Astrocyte of the cerebellum (primary cell): ENCODE measurements around the gene OXSR1.
"Not testable (repeated sequence)": the region's sequence is repeated elsewhere in the genome, so short reads cannot be mapped to it uniquely, and the experiment has no call there.

Experiments used
- DNase-seq: peaks from one replicate; pipeline ENCODE4 v3.0.0-alpha.2; 2011; ENCODE audit warnings: low read depth
- H3K4me3 ChIP-seq: 2 replicates; pipeline ENCODE4 v1.5.1; 2011; ENCODE audit warnings: mild to moderate bottlenecking, low read depth, low read length, moderate library complexity
- in situ Hi-C: cut with HindIII; loops from 2 replicates; pipeline ENCODE4 v1.10.0; 2017; ENCODE audit warnings: low sequenced_read_pairs
- TF ChIP-seq, protein P1 (sequence below): IDR thresholded peaks from 2 replicates; pipeline ENCODE4 v1.5.1; 2012; ENCODE audit warnings: low read length, low read depth, moderate library complexity, mild to moderate bottlenecking; ENCODE audit errors: missing control alignments

Gene OXSR1

DNA sequence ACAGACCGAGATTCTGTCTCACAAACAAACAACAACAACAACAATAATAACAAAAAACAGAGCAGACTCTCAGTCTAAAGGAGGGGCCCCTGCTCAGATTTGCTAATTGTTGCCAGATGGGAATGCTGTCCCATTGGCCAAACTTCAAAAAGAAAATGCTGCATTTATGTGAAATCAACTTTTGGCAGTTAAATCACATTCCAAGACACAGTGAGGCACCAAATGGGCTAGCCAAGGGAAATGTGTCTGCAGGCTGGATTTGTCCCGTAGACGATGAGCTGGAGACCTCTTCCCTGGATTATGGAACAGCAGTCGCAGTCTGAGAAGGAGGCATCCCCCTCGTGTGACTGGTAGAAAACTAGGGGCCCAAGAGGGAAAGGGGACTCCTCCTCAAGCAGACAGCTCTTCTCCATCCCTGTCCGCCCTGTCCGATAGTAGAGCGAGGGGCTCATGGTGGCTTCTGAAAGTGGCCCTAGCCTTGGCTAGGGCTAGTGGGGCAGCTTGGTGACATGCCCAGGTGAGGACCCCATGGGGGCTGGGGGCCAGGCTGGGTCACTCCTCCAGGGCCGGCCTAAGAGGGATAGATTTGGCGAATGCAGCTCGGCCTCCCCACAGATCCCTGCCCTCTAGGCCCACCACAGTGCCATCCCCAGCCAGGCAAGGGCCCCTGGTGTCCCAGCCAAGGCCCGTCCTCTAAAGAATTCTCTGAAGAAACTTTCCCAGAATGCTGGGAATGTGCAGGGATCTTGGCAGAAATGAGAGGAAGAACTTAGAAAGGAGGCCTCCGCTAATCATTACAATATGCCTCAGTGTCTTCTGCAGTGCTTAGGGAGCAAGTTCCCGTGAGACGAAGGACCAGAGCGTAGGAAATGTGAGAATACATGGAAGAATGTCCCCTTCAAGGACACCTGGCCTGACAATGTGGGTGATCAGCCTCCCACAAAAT lies 118.7 kb downstream of the OXSR1 start:
- TF ChIP-seq, protein P1, sequence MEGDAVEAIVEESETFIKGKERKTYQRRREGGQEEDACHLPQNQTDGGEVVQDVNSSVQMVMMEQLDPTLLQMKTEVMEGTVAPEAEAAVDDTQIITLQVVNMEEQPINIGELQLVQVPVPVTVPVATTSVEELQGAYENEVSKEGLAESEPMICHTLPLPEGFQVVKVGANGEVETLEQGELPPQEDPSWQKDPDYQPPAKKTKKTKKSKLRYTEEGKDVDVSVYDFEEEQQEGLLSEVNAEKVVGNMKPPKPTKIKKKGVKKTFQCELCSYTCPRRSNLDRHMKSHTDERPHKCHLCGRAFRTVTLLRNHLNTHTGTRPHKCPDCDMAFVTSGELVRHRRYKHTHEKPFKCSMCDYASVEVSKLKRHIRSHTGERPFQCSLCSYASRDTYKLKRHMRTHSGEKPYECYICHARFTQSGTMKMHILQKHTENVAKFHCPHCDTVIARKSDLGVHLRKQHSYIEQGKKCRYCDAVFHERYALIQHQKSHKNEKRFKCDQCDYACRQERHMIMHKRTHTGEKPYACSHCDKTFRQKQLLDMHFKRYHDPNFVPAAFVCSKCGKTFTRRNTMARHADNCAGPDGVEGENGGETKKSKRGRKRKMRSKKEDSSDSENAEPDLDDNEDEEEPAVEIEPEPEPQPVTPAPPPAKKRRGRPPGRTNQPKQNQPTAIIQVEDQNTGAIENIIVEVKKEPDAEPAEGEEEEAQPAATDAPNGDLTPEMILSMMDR = no peak
- peak; percentile 59 for DNase-seq
- no peak overlapping the region for H3K4me3 ChIP-seq
- in situ Hi-C loops = no loop called here

DNA sequence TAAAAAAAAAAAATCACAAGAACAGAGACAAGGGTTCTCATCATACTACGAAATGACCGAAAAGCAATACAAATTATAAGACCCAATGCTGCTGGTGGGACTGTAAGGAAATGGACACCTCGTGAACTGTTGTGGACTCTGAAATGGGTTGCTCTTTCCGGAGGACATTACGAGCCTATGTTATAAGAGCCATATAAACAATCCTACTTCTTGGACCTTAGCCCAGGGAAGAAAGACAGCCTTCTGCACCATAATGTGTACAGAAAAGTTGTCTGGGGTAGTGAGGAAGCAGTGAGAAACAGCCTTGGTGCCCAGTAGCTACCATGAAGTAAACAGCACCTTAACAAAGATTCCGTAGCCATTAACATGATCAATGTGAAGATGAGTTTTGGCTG lies 119.4 kb downstream of the OXSR1 start:
- in situ Hi-C loops = no loop called here

DNA sequence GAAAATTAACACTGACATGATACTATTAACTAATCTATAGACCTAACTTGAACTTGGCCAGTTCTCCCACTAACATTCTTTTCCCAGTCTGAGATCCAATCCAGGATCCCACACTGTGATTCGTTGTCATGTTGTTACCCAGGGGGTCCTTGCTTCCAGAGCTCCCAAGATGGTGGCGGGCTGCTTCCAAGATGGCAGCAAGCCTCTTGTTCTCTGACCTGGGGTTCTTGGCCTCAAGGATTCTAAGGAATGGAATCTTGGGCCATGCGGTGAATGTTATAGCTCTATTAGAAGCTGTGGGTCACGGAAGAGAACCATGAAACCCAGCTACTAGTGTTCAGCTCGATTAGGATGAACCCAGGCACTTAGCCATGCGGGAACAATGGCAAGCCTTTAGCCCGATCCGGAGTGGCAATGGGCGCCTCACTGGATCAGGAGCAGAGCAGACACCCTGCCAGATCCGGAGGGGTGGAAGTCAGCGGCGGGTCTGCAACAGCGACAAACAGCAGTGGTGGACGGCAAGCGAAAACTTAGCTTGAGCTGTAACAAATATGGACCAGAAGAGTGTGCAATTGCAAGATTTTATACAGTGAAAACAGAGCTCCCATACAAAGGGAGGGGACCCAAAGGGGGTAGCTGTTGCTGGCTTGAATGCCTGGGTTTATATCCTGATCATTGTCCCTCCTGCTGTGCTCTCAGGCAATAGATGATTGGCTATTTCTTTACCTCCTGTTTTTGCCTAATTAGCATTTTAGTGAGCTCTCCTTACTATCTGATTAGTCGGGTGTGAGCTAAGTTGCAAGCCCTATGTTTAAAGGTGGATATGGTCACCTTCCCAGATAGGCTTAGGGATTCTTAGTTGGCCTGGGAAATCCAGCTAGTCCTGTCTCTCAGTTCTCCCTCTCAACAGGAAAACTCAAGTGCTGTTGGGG lies 124.2 kb downstream of the OXSR1 start:
- DNase-seq, H3K4me3 ChIP-seq, in situ Hi-C loops: not testable (repeated sequence)

More for the DNA sequence above, 119.4 kb downstream of the OXSR1 start:
- no peak for DNase-seq
- TF ChIP-seq, protein P1 = no peak
- no peak overlapping the region for H3K4me3 ChIP-seq

- in situ Hi-C loops, H3K4me3 ChIP-seq, DNase-seq: not testable (repeated sequence)
Observed at GRCh38 chr3:38297053-38297452, 131.7 kb downstream of the OXSR1 start.

DNA sequence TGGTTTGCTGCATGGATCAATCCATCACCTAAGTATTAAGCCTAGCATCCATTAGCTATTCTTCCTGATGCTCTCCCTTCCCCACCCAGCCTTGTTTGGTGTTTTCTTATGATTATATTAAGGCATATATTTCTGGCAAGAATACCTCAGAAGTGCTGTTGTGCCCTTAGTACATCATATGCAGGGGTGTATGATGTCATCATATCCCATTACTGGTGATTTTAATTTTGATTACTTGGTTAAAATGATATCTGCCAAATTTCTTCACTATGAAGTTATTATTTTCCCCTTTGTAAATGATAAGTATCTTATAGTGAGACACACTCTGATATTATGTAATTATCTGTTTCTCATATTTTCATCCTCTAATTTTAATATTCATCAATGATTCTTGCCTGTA lies 132.2 kb downstream of the OXSR1 start:
- in situ Hi-C loops = no loop called here
- DNase-seq = no peak
- H3K4me3 ChIP-seq = no peak overlapping the region
- TF ChIP-seq, protein P1 = no peak

GRCh38 chr3:38297947-38298711 lies 132.8 kb downstream of the OXSR1 start:
- DNase-seq = peak; percentile 6
- TF ChIP-seq, protein P1 = peak; percentile 42
- H3K4me3 ChIP-seq = no peak overlapping the region
- in situ Hi-C loops = no loop called here
